ENCODE measurements around the gene KLHL29. TPM values are rescaled to one million over a fixed set of nuclear protein-coding genes. Genes with fewer than 3 reads are reported as not detected.
"Not testable (repeated sequence)": the region's sequence is repeated elsewhere in the genome, so short reads cannot be mapped to it uniquely, and the experiment has no call there.

Gene KLHL29
- total RNA-seq, 1 donor = 1.0 TPM

DNA sequence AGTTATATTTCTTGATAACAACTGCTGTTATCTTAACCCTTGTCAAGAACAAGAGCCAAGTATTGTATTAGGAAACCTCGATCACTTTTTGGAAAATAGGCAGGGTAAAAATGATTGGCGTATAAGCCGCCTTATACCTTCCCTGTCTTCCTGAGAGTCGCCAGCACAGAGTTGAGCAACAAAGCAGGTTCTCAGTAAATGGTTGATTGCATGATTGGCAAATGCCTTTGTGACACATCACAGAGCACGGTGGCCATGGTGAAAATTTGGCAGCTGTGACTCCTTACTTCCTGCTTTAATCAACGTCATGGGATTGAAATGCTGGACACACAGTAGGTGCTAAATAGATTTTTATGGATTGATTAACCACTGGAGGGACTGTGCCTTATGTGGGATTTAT lies 3.9 kb upstream of the KLHL29 start:
- no peak overlapping the region for H3K4me3 ChIP-seq (ENCODE audit: low read length)

DNA sequence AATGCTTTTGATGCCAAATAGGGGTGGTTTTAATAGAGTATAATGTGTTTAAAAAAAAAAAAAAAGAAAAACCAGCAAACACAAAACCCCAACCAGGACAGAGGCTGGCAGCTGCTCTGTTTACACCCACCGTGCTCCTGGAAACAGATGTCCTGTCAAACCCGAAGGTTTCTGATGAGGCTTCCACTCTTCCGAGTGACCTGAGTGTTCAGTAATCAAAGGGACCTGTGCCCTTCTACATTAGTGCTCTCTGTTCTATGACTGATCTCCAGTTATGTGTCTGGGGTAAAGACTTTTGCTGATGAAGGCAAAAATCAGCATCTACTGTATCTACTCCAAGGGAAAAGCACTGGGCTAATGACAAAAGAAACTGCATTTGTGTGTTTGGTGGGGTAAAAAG lies 3.5 kb upstream of the KLHL29 start:
- H3K4me3 ChIP-seq (ENCODE audit: low read length) = no peak overlapping the region
- H3K27me3 ChIP-seq (ENCODE audit: insufficient read depth, low read length) = peaks cover 37% of the 10 kb centered on the region
- peaks cover 21% of the 10 kb centered on the region for H3K4me1 ChIP-seq (ENCODE audit: insufficient read depth, low read length)
- H3K9me3 ChIP-seq (ENCODE audit: low read depth, low read length) = no peaks in the 10 kb centered on the region

More for the DNA sequence above, 3.9 kb upstream of the KLHL29 start:
- H3K9me3 ChIP-seq (ENCODE audit: low read depth, low read length) = no peaks in the 10 kb centered on the region
- peaks cover 33% of the 10 kb centered on the region for H3K27me3 ChIP-seq (ENCODE audit: insufficient read depth, low read length)
- H3K4me1 ChIP-seq (ENCODE audit: insufficient read depth, low read length) = peaks cover 17% of the 10 kb centered on the region

DNA sequence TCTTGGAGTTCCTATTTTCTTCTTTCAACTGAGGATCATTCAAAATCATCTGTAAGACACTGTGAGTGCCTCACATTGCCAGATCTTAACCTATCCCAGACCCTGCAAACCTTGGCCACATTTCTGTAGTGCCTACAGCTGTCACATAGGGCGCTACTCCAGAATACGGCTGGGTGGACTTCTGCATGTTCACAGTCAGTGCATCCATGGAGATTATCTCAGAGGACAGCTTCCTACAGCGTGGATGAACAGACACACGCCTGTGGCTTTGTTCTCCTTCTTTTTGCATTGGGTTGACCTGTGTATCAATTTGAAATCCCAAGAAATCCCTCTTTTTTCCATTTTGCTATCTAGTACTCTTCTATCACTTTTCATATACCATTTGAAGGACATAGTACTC lies 1.9 kb upstream of the KLHL29 start:
- no peak overlapping the region for H3K4me3 ChIP-seq (ENCODE audit: low read length)
- peaks cover 53% of the 10 kb centered on the region for H3K27me3 ChIP-seq (ENCODE audit: insufficient read depth, low read length)
- no peaks in the 10 kb centered on the region for H3K9me3 ChIP-seq (ENCODE audit: low read depth, low read length)
- peaks cover 28% of the 10 kb centered on the region for H3K4me1 ChIP-seq (ENCODE audit: insufficient read depth, low read length)

DNA sequence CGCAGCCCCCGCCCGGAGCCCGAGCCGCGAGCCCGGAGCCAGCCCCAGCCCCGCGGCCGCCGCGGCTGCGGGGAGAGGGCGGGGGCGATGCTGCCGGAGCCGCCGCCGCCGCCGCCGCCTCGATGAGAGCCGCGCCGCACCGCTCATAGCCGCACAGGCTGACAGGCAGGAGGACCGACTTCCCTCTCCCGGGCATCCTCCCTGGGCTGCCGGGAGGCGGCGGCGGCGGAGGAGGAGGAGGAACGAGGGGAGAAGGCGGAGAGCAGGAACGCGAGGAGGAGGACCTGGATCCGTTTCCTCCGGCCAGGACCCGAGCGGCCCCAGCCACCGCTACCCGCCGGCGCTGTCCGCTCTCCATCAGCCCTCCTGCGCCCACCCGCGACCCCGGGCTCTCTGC lies 370 bp downstream of the KLHL29 start:
- Histone ChIP-seq H3K4me3 (ENCODE audit: low read length) (peak overlapping the region; percentile 22), H3K9me3 (ENCODE audit: low read depth, low read length) (no peaks in the 10 kb centered on the region), H3K4me1 (ENCODE audit: insufficient read depth, low read length) (peaks cover 25% of the 10 kb centered on the region), H3K27me3 (ENCODE audit: insufficient read depth, low read length) (peaks cover 75% of the 10 kb centered on the region)

DNA sequence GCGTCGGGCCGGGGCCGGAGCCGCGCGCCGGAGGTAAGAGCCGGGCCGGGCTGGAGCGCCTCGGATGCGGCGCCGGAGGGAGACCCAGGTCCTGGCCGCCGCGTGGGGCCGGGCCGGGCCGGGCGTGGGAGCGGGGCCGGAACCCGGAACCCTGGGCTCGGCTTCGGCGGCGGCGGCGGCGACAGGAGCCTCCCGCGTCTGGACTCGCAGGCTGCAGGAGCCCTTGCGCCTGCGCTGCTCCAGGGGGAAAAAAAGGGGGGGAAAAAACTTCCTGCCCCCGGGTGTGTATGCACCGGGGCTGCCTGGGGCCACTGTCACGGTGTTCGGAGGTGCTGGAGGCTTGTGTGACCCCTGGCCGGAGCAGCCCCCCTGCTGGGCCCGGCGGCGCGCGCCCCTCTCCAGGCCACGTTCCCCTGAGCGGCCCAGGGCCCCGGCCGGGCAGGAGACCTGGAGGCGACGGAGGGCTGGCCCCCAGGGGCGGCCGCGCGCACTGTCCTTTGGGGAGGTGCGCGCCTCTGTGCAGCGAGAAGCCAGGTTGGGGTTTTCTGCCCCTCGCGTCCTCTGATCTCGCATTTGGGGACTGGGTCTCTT lies 864 bp downstream of the KLHL29 start:
- Histone ChIP-seq H3K27me3 (ENCODE audit: insufficient read depth, low read length) (peaks cover 78% of the 10 kb centered on the region), H3K4me1 (ENCODE audit: insufficient read depth, low read length) (peaks cover 20% of the 10 kb centered on the region), H3K9me3 (ENCODE audit: low read depth, low read length) (no peaks in the 10 kb centered on the region), H3K4me3 (ENCODE audit: low read length) (peak overlapping the region; percentile 22)

DNA sequence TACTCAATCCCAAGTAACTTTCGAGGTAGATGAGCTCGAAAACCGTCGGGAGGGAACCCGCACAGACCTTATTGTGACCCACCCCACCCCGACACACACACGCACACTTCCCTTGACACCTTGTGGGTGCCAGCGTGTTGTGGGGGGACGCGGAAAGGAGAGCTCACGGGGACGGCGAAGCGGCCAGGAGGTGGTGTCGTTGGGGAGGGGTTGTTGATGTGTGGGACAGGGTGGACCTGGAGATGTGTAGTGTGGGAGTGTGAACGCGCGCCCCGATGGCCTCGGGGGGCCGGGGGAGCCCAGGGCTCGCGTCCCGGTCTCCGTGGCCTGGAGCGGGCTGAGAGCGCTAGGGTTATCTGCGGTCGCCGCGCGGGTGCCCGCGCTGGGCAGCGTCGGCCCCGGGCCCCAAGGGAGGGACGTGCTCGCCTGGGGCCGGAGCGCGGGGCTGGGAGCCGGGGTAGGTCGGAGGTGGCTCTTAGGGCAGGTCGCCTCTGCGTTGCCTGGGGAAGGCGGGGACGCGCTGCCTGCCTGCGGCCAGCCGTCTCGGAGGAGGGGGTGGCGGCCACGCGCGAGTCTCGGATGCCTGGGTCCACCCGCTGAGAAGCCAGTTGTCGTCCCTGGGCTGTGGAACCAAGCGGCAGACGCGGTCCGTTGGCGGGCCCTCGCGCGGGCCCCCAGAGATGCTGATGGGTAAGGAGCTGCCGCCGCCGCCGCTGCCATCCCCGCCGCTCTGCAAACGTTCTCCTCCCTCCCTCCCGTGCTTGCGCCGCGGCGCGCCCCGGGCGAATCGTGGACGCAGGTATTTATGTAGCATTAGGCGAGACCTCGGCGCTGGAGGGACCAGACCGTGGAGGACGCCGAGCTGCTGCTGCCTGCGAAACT lies 1.6 kb downstream of the KLHL29 start:
- H3K9me3 ChIP-seq (ENCODE audit: low read depth, low read length) = no peaks in the 10 kb centered on the region
- peaks cover 84% of the 10 kb centered on the region for H3K27me3 ChIP-seq (ENCODE audit: insufficient read depth, low read length)
- H3K4me3 ChIP-seq (ENCODE audit: low read length) = no peak overlapping the region
- H3K4me1 ChIP-seq (ENCODE audit: insufficient read depth, low read length) = peaks cover 14% of the 10 kb centered on the region

DNA sequence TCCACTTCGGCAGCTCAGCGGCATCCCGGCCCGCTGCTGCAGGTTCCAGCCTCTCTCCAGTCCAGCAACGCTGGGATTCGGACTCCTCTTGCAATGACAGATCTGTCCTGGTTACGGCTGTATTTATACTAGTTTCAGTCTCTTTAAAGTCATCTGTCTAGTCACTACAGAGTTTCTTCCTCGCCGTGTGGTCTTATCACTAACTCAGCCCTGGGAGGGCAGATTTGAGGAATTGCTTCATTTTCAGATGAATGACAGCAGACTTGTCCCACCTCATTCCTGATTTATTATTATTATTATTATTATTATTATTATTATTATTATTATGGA lies 2.2 kb downstream of the KLHL29 start:
- no peaks in the 10 kb centered on the region for H3K9me3 ChIP-seq (ENCODE audit: low read depth, low read length)
- peaks cover 14% of the 10 kb centered on the region for H3K4me1 ChIP-seq (ENCODE audit: insufficient read depth, low read length)
- H3K4me3 ChIP-seq (ENCODE audit: low read length) = no peak overlapping the region
- peaks cover 82% of the 10 kb centered on the region for H3K27me3 ChIP-seq (ENCODE audit: insufficient read depth, low read length)

DNA sequence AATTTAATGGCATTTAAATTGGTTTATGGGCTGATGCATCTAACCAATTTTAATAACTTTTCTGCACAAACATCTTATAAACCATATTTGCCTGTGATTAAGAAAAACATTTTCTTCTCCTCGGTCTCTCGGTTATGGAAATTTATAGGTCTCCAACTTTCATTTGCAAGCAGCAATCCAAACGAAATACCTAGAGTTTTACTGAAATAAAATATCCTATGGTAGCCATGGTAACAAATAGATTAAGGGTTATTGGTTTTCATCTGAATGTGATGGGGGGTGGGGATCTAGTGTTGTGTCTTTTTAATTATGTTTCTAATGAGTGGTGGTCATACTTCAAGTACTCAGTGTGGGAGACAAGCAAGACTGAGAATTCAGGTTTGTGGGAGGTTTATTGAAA lies 2.9 kb downstream of the KLHL29 start:
- Histone ChIP-seq H3K9me3 (ENCODE audit: low read depth, low read length) (no peaks in the 10 kb centered on the region), H3K4me1 (ENCODE audit: insufficient read depth, low read length) (peaks cover 14% of the 10 kb centered on the region), H3K4me3 (ENCODE audit: low read length) (no peak overlapping the region), H3K27me3 (ENCODE audit: insufficient read depth, low read length) (peaks cover 77% of the 10 kb centered on the region)

DNA sequence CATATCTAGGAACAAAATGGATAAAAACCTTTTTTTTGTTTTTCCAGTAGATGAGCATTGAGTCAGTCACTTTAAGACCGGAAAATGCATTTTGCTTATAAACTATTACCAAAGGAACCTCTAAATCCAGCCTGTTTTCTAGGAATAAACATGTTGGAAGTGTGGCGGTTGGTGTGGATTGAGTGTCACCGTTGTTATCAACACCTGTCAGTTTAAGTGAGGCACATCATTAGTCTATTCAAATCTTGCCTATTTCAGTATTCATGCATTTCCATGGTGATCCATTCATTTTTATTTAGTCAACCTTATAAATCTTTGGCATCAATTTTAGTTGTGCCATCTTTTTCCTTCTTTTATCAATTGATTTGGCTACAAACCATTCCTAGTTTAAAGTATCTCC lies 3.3 kb downstream of the KLHL29 start:
- Histone ChIP-seq H3K4me3 (ENCODE audit: low read length) (no peak overlapping the region), H3K9me3 (ENCODE audit: low read depth, low read length) (no peaks in the 10 kb centered on the region), H3K4me1 (ENCODE audit: insufficient read depth, low read length) (peaks cover 14% of the 10 kb centered on the region), H3K27me3 (ENCODE audit: insufficient read depth, low read length) (peaks cover 77% of the 10 kb centered on the region)

DNA sequence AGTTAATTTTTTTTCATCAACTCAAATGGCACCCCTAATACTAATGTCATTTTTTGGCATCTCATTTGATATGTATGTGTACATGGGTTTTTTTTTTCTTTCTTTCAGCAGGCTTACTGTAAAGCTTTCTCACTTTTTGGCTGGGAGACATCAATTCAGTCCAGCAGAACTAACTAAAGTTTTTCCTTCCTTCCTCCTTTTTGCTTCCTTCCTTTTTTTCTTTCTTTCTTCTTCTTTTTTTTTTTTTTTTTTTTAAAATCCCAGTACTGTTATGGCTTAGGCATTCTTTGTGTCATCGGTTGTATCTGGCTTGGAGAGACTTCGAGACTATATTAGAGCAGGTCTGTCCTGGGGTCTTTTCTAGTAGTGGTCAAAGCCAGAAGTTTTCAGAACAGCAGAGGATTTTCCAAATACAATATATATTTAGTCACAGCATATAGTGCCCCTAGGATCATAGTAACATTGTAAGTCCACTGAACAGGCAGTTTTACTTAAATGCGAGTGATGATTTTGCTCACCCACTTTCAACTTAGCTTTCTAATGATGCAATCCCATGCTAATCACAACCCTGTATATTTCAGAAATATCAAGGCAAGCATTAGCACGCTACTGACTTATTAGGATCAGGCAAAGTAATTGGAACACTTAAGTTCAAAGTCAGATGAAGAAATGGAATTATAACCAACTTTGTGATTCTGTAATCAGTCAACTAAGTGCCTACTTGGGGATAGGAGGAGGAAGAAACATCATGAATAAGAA lies 4.0 kb downstream of the KLHL29 start:
- Histone ChIP-seq H3K9me3 (ENCODE audit: low read depth, low read length) (no peaks in the 10 kb centered on the region), H3K27me3 (ENCODE audit: insufficient read depth, low read length) (peaks cover 73% of the 10 kb centered on the region), H3K4me1 (ENCODE audit: insufficient read depth, low read length) (peaks cover 14% of the 10 kb centered on the region), H3K4me3 (ENCODE audit: low read length) (no peak overlapping the region)

DNA sequence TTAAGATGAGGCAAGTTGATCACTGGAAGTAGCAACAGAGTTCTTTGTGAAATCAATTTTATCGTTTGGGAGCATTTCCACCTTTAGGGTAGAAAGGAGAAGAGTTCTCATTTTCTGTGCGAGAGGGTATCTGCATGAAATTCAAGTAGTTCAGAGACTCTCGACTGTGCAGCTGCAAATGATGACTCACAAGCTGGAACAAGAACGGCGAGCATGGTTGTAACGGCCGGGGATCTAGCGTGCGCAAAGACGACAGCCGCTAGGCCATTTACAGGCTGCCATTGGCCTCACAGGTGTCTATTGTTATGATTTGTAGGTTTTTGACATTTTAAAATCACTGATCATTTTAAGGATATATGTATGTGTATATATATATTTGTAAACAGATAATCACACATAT lies 5.2 kb downstream of the KLHL29 start:
- peaks cover 71% of the 10 kb centered on the region for H3K27me3 ChIP-seq (ENCODE audit: insufficient read depth, low read length)
- no peaks in the 10 kb centered on the region for H3K9me3 ChIP-seq (ENCODE audit: low read depth, low read length)
- peaks cover 14% of the 10 kb centered on the region for H3K4me1 ChIP-seq (ENCODE audit: insufficient read depth, low read length)
- H3K4me3 ChIP-seq (ENCODE audit: low read length) = no peak overlapping the region

DNA sequence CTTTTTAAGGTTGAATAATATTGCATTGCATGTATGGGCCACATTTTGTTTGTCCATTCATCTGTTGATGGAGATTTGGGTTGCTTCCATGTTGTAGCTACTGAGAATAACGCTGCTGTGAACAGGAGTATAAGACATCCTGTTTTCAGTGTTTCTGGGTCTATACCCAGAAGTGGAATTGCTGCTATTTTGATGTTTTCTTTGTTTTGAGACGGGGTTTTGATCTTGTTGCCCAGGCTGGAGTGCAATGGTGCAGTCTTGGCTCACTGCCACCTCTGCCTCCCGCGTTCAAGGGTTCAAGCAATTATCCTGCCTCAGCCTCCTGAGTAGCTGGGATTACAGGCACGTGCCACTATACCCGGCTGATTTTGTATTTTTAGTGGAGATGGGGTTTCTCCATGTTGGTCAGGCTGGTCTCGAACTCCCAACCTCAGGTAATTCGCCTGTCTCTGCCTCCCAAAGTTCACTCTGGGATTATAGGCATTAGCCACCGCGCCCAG lies 6.3 kb downstream of the KLHL29 start:
- H3K4me1 ChIP-seq (ENCODE audit: insufficient read depth, low read length); H3K4me3 ChIP-seq (ENCODE audit: low read length); H3K9me3 ChIP-seq (ENCODE audit: low read depth, low read length): not testable (repeated sequence)
- H3K27me3 ChIP-seq (ENCODE audit: insufficient read depth, low read length) = peaks cover 65% of the 10 kb centered on the region

DNA sequence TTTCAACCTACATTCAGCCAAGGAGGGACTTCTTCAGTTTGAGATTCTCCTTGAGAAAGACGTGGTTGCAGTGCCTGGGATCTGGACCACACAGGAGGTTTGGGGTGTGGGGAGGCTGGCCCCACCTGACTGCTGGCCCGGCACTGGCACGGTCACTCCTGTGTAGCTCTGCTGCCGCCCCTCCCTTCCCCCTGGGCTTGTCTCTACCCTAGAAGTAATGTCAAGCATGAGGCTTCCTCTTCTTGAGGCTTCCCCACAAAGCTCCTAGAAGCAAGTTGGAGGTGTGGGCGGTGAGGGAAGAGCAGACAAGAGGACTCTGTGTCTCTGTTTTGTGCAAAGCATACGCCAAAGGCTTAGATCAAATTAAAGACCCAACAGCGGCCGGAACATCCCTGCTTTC lies 8.7 kb downstream of the KLHL29 start:
- no peak overlapping the region for H3K4me3 ChIP-seq (ENCODE audit: low read length)
- H3K27me3 ChIP-seq (ENCODE audit: insufficient read depth, low read length) = peaks cover 41% of the 10 kb centered on the region

DNA sequence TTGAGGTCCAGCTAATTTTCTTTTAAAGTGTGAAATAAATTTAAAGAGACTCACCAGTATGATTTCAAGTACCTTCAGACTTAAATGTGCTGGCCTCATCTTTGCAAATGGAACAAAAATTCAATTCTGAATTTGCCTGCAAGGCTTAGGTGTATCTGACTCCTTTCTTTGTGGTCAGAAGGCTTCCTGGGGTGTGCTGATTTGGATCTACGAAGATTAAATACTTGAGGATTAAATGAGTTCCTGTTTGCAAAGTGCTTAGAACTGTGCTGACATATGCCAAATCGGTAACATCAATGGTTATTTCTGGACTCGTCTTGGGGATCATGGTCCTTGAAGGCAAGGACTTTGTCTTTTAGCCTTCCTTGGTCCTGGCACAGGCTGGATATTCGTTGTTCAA lies 9.7 kb downstream of the KLHL29 start:
- Histone ChIP-seq H3K4me3 (ENCODE audit: low read length) (no peak overlapping the region), H3K4me1 (ENCODE audit: insufficient read depth, low read length) (no peaks in the 10 kb centered on the region), H3K27me3 (ENCODE audit: insufficient read depth, low read length) (peaks cover 31% of the 10 kb centered on the region), H3K9me3 (ENCODE audit: low read depth, low read length) (no peaks in the 10 kb centered on the region)

More for the DNA sequence above, 8.7 kb downstream of the KLHL29 start:
- Histone ChIP-seq H3K4me1 (ENCODE audit: insufficient read depth, low read length) (no peaks in the 10 kb centered on the region), H3K9me3 (ENCODE audit: low read depth, low read length) (no peaks in the 10 kb centered on the region)

DNA sequence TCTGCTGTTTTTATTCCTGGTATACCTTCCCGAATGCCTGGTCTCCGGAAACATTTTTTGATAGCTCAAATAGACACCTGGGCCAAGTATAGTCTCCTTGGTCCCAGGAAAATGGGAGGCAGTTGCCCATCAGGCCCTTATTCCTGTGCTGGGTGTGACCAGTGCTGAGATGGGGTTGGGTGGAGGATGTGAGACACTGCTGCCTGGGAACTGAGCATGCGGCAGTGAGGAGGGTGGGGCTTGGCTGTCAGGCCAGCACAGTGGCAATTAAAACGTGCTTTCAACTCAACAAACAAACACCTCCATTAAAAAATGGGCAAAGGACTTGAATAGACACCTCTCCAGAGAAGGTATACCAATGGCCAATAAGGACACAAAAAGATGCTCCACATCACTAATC lies 12.5 kb downstream of the KLHL29 start:
- peaks cover 11% of the 10 kb centered on the region for H3K27me3 ChIP-seq (ENCODE audit: insufficient read depth, low read length)
- no peaks in the 10 kb centered on the region for H3K9me3 ChIP-seq (ENCODE audit: low read depth, low read length)
- H3K4me3 ChIP-seq (ENCODE audit: low read length) = no peak overlapping the region
- no peaks in the 10 kb centered on the region for H3K4me1 ChIP-seq (ENCODE audit: insufficient read depth, low read length)
